Endodermal cell (in vitro differentiated cells): ENCODE data around the gene SCFD2. TPM values are rescaled to one million over a fixed set of nuclear protein-coding genes. Genes with fewer than 3 reads are reported as not detected.

ENCODE experiments used
- DNase-seq: peaks from one replicate; pipeline ENCODE4 v3.0.0-alpha.2; 2017
- H3K27ac ChIP-seq: 2 replicates; pipeline ENCODE4 v1.5.1; 2013; ENCODE audit warnings: mild to moderate bottlenecking, low read depth, low read length, moderate library complexity
- H3K27me3 ChIP-seq: 2 replicates; pipeline ENCODE4 v1.6.1; 2013; ENCODE audit warnings: mild to moderate bottlenecking, low read length, moderate library complexity; ENCODE audit not compliant: insufficient read depth, control insufficient read depth, poor library complexity, severe bottlenecking
- H3K36me3 ChIP-seq: 2 replicates; pipeline ENCODE4 v1.7.0; 2013; ENCODE audit warnings: mild to moderate bottlenecking, low read length, moderate library complexity; ENCODE audit not compliant: control insufficient read depth, insufficient read depth
- H3K4me1 ChIP-seq: one replicate; pipeline ENCODE4 v1.7.0; 2013; ENCODE audit warnings: low read length; ENCODE audit not compliant: control insufficient read depth, insufficient read depth
- H3K4me3 ChIP-seq: 2 replicates; pipeline ENCODE4 v1.5.1; 2013; ENCODE audit warnings: mild to moderate bottlenecking, low read length, moderate library complexity
- H3K9ac ChIP-seq: 2 replicates; pipeline ENCODE4 v1.6.1; 2013; ENCODE audit warnings: mild to moderate bottlenecking, low read length, moderate library complexity; ENCODE audit not compliant: poor library complexity, severe bottlenecking; ENCODE audit errors: extremely low read depth
- H3K9me3 ChIP-seq: 2 replicates; pipeline ENCODE4 v1.6.1; 2013; ENCODE audit warnings: mild to moderate bottlenecking, low read length, moderate library complexity; ENCODE audit not compliant: control insufficient read depth
- H3K27ac Mint-ChIP-seq: 2 replicates; pipeline ENCODE4 v1.8.0; 2020; ENCODE audit warnings: mixed read lengths
- H3K27me3 Mint-ChIP-seq: 2 replicates; pipeline ENCODE4 v1.8.0; 2021; ENCODE audit warnings: mild to moderate bottlenecking, mixed read lengths; ENCODE audit not compliant: insufficient read depth
- H3K36me3 Mint-ChIP-seq: 2 replicates; pipeline ENCODE4 v1.8.0; 2020; ENCODE audit warnings: low read depth, mixed read lengths
- H3K4me1 Mint-ChIP-seq: 2 replicates; pipeline ENCODE4 v1.8.0; 2020; ENCODE audit warnings: mixed read lengths
- H3K4me3 Mint-ChIP-seq: 2 replicates; pipeline ENCODE4 v1.8.0; 2020; ENCODE audit warnings: mild to moderate bottlenecking, moderate library complexity, mixed read lengths
- H3K9me3 Mint-ChIP-seq: 2 replicates; pipeline ENCODE4 v1.8.0; 2020; ENCODE audit warnings: mild to moderate bottlenecking, mixed read lengths
- WGBS, 2 experiments: methylation state at CpG; one replicate each; pipeline versions ENCODE4 v1.1.5 to v1.1.7; 2013; ENCODE audit warnings: missing lambda C conversion rate in 2 of 2, mixed read lengths in 1 of 2; ENCODE audit not compliant: insufficient coverage in 1 of 2, insufficient read length in 1 of 2; 5-methylcytosine and 5-hydroxymethylcytosine counted together
- total RNA-seq, 2 donors: library from RNA; stranded (reverse); fragmentation: NEBNext Ultra II Directional in 1 of 2; extraction: Animal tissue kit (Norgen Biotek cat#: 25700) in 1 of 2; gene quantifications; 2 replicates in 1 of 2; 3 replicates in 1 of 2; pipeline ENCODE4 v1.2.1, GENCODE V29; 2021
- TF ChIP-seq, protein P1 (sequence below): fragments of 200-600 bp; sonication (generic); conservative IDR thresholded peaks from 2 replicates; pipeline ENCODE4 v1.5.0; 2021; ENCODE audit warnings: antibody characterized with exemption, mild to moderate bottlenecking

Gene SCFD2
- total RNA-seq, 2 donors from 2014 or later = 5.7 to 6.5 TPM

DNA sequence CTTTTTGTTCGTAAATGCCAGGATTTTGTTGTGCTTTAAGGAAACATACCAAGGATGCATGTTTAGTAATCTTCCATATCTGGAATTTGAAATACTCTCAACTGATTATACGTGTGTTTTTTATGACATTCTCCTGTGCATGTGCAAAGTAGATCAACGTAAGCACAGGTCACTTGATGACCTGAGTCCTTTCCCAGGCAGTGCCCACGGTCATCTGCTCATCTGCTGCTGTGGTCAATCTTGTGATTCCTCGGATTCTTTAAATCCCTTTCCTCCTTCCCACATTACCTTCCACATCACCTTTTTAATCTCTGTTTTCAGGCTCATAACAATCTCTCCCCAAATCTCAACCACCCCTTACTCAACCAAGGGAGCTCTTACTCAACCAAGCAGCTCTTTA is 399.7 kb downstream of the SCFD2 start:
- Mint-ChIP-seq H3K36me3 (peaks cover 6% of the 10 kb centered on the region), H3K27me3 (no peaks in the 10 kb centered on the region), H3K4me1 (no peaks in the 10 kb centered on the region), H3K27ac (no peak overlapping the region), H3K9me3 (peaks cover 16% of the 10 kb centered on the region), H3K4me3 (no peak overlapping the region)
- no peaks in the 10 kb centered on the region for H3K36me3 ChIP-seq
- WGBS, 2 experiments = 94 to 95% methylated on average over 5 of the region's 5 CpGs
- H3K27ac ChIP-seq = no peak overlapping the region
- no peak overlapping the region for H3K4me3 ChIP-seq
- no peaks in the 10 kb centered on the region for H3K27me3 ChIP-seq
- no peaks in the 10 kb centered on the region for H3K4me1 ChIP-seq
- peaks cover 11% of the 10 kb centered on the region for H3K9me3 ChIP-seq
- DNase-seq = no peak
- TF ChIP-seq, protein P1, sequence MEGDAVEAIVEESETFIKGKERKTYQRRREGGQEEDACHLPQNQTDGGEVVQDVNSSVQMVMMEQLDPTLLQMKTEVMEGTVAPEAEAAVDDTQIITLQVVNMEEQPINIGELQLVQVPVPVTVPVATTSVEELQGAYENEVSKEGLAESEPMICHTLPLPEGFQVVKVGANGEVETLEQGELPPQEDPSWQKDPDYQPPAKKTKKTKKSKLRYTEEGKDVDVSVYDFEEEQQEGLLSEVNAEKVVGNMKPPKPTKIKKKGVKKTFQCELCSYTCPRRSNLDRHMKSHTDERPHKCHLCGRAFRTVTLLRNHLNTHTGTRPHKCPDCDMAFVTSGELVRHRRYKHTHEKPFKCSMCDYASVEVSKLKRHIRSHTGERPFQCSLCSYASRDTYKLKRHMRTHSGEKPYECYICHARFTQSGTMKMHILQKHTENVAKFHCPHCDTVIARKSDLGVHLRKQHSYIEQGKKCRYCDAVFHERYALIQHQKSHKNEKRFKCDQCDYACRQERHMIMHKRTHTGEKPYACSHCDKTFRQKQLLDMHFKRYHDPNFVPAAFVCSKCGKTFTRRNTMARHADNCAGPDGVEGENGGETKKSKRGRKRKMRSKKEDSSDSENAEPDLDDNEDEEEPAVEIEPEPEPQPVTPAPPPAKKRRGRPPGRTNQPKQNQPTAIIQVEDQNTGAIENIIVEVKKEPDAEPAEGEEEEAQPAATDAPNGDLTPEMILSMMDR = no peak
- no peak overlapping the region for H3K9ac ChIP-seq

DNA sequence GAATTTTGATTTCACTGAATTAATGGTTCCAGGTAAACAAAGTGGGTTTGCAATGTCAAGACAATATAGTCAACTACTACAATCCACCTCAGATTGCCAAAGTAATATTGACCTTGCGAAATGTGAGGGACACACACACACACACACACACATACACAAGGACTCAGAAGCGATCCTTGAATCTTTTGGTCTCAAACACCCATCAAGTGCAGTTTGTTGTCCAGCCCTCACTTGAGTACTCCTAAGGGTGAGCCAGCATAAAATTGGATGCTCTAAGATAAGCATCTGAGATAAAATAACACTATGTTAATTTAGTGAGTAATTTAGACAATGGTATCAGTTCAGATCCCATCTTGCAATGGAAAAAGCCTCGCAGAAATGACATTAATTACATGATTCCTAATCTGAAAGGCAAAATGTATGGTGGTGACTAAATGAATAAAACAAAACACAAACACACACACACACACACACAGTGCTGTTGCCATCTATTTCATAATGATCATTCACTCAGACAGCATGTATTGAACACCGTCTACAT is 401.2 kb downstream of the SCFD2 start:
- Histone ChIP-seq H3K27ac (no peak overlapping the region), H3K4me3 (no peak overlapping the region), H3K27me3 (no peaks in the 10 kb centered on the region), H3K9ac (no peak overlapping the region), H3K36me3 (no peaks in the 10 kb centered on the region), H3K9me3 (peaks cover 3% of the 10 kb centered on the region), H3K4me1 (no peaks in the 10 kb centered on the region)
- no peak for DNase-seq
- Mint-ChIP-seq H3K4me3 (no peak overlapping the region), H3K27ac (no peak overlapping the region), H3K27me3 (no peaks in the 10 kb centered on the region), H3K9me3 (peaks cover 4% of the 10 kb centered on the region), H3K36me3 (peaks cover 2% of the 10 kb centered on the region), H3K4me1 (no peaks in the 10 kb centered on the region)
- WGBS, 2 experiments = 93 to 100% methylated on average over 2 to 4 of the region's 4 CpGs
- TF ChIP-seq, protein P1 = no peak

- H3K4me3 ChIP-seq = no peak overlapping the region
- TF ChIP-seq, protein P1 = no peak
Observed at GRCh38 chr4:52964011-52964410, 401.9 kb downstream of the SCFD2 start.

More at GRCh38 chr4:52964011-52964410, 401.9 kb downstream of the SCFD2 start:
- H3K36me3 Mint-ChIP-seq = no peaks in the 10 kb centered on the region
- no peak overlapping the region for H3K4me3 Mint-ChIP-seq
- Histone ChIP-seq H3K9ac (no peak overlapping the region), H3K36me3 (no peaks in the 10 kb centered on the region), H3K27ac (no peak overlapping the region), H3K9me3 (no peaks in the 10 kb centered on the region), H3K27me3 (no peaks in the 10 kb centered on the region), H3K4me1 (no peaks in the 10 kb centered on the region)
- no peak overlapping the region for H3K27ac Mint-ChIP-seq
- H3K4me1 Mint-ChIP-seq = no peaks in the 10 kb centered on the region
- no peaks in the 10 kb centered on the region for H3K27me3 Mint-ChIP-seq
- no peaks in the 10 kb centered on the region for H3K9me3 Mint-ChIP-seq
- no peak for DNase-seq
